ENCODE results near the gene KIF26B.
"Not testable (repeated sequence)": the region's sequence is repeated elsewhere in the genome, so short reads cannot be mapped to it uniquely, and the experiment has no call there.

Gene KIF26B

GRCh38 chr1:245353915-245354775 lies 199.4 kb downstream of the KIF26B start:
- H2BK5ac ChIP-seq (ENCODE audit: low read length), result no peak overlapping the region
- H2BK120ac ChIP-seq (ENCODE audit: low read depth, low read length), result no peak overlapping the region
- no peak overlapping the region for H2AK5ac ChIP-seq (ENCODE audit: low read length)
- H3K56ac ChIP-seq (ENCODE audit: low read length), result no peak overlapping the region
- no peaks in the 10 kb centered on the region for H3K79me2 ChIP-seq (ENCODE audit: control insufficient read depth, insufficient read depth, low read length)
- H3K27me3 ChIP-seq (ENCODE audit: insufficient read depth, low read length, poor library complexity), result no peaks in the 10 kb centered on the region
- no peak overlapping the region for H3K23ac ChIP-seq (ENCODE audit: low read length)
- H3K4me1 ChIP-seq (ENCODE audit: control insufficient read depth, low read depth, low read length), result no peaks in the 10 kb centered on the region
- no peak overlapping the region for H2BK15ac ChIP-seq (replicated peaks; ENCODE audit: low read depth)
- H4K5ac ChIP-seq (ENCODE audit: low read length), result no peak overlapping the region
- H3K36me3 ChIP-seq (ENCODE audit: control insufficient read depth, insufficient read depth, low read length), result no peaks in the 10 kb centered on the region
- no peak overlapping the region for H3K4ac ChIP-seq (ENCODE audit: low read depth, low read length)
- DNase-seq, result no peak
- H3K4me3 ChIP-seq (ENCODE audit: low read length), result no peak overlapping the region
- no peak overlapping the region for H3K9ac ChIP-seq (ENCODE audit: low read length)
- H3K18ac ChIP-seq (ENCODE audit: low read length), result no peak overlapping the region
- H4K8ac ChIP-seq (ENCODE audit: low read depth, low read length), result no peak overlapping the region
- H3K79me1 ChIP-seq (ENCODE audit: low read length), result no peaks in the 10 kb centered on the region
- H3K27ac ChIP-seq (ENCODE audit: low read depth, low read length), result no peak overlapping the region
- H3K4me2 ChIP-seq (ENCODE audit: low read length), result no peak overlapping the region
- no CpG with 5 or more reads among the region's 19 CpGs for WGBS (ENCODE audit: extremely low coverage, insufficient coverage, low lambda C conversion rate)

- H3K9ac ChIP-seq (ENCODE audit: low read length); H2BK120ac ChIP-seq (ENCODE audit: low read depth, low read length); H3K27me3 ChIP-seq (ENCODE audit: insufficient read depth, low read length, poor library complexity): not testable (repeated sequence)
Observed at GRCh38 chr1:245355851-245356630, 201.3 kb downstream of the KIF26B start.

GRCh38 chr1:245356891-245357585 lies 202.3 kb downstream of the KIF26B start:
- no peaks in the 10 kb centered on the region for H3K27me3 ChIP-seq (ENCODE audit: insufficient read depth, low read length, poor library complexity)
- no peak overlapping the region for H3K4me2 ChIP-seq (ENCODE audit: low read length)

More at GRCh38 chr1:245355851-245356630, 201.3 kb downstream of the KIF26B start:
- no CpG with 5 or more reads among the region's 14 CpGs for WGBS (ENCODE audit: extremely low coverage, insufficient coverage, low lambda C conversion rate)
- H3K18ac ChIP-seq (ENCODE audit: low read length); H2BK15ac ChIP-seq (replicated peaks; ENCODE audit: low read depth); H3K23ac ChIP-seq (ENCODE audit: low read length); H3K79me2 ChIP-seq (ENCODE audit: control insufficient read depth, insufficient read depth, low read length); H3K4me1 ChIP-seq (ENCODE audit: control insufficient read depth, low read depth, low read length); H3K4ac ChIP-seq (ENCODE audit: low read depth, low read length); H3K36me3 ChIP-seq (ENCODE audit: control insufficient read depth, insufficient read depth, low read length); H3K4me2 ChIP-seq (ENCODE audit: low read length); H2AK5ac ChIP-seq (ENCODE audit: low read length); H3K27ac ChIP-seq (ENCODE audit: low read depth, low read length); H2BK5ac ChIP-seq (ENCODE audit: low read length); H3K4me3 ChIP-seq (ENCODE audit: low read length); H4K8ac ChIP-seq (ENCODE audit: low read depth, low read length); H3K79me1 ChIP-seq (ENCODE audit: low read length); DNase-seq; H4K5ac ChIP-seq (ENCODE audit: low read length); H3K56ac ChIP-seq (ENCODE audit: low read length): not testable (repeated sequence)

GRCh38 chr1:245359101-245359680 lies 204.4 kb downstream of the KIF26B start:
- DNase-seq; H3K79me2 ChIP-seq (ENCODE audit: control insufficient read depth, insufficient read depth, low read length); H3K79me1 ChIP-seq (ENCODE audit: low read length); H2BK15ac ChIP-seq (replicated peaks; ENCODE audit: low read depth); H2BK5ac ChIP-seq (ENCODE audit: low read length); H3K27me3 ChIP-seq (ENCODE audit: insufficient read depth, low read length, poor library complexity); H3K4me2 ChIP-seq (ENCODE audit: low read length); H3K56ac ChIP-seq (ENCODE audit: low read length); H3K9ac ChIP-seq (ENCODE audit: low read length); H3K27ac ChIP-seq (ENCODE audit: low read depth, low read length); H2AK5ac ChIP-seq (ENCODE audit: low read length); H3K36me3 ChIP-seq (ENCODE audit: control insufficient read depth, insufficient read depth, low read length); H3K4ac ChIP-seq (ENCODE audit: low read depth, low read length); H3K23ac ChIP-seq (ENCODE audit: low read length); H3K4me1 ChIP-seq (ENCODE audit: control insufficient read depth, low read depth, low read length); H4K8ac ChIP-seq (ENCODE audit: low read depth, low read length); H4K5ac ChIP-seq (ENCODE audit: low read length); H3K18ac ChIP-seq (ENCODE audit: low read length); H2BK120ac ChIP-seq (ENCODE audit: low read depth, low read length); H3K4me3 ChIP-seq (ENCODE audit: low read length): not testable (repeated sequence)
- WGBS (ENCODE audit: extremely low coverage, insufficient coverage, low lambda C conversion rate), result no CpG with 5 or more reads among the region's 12 CpGs

More at GRCh38 chr1:245356891-245357585, 202.3 kb downstream of the KIF26B start:
- H2BK120ac ChIP-seq (ENCODE audit: low read depth, low read length), result no peak overlapping the region
- no peak overlapping the region for H3K9ac ChIP-seq (ENCODE audit: low read length)
- no CpG with 5 or more reads among the region's 10 CpGs for WGBS (ENCODE audit: extremely low coverage, insufficient coverage, low lambda C conversion rate)
- no peaks in the 10 kb centered on the region for H3K79me1 ChIP-seq (ENCODE audit: low read length)
- H4K8ac ChIP-seq (ENCODE audit: low read depth, low read length), result no peak overlapping the region
- no peak overlapping the region for H3K56ac ChIP-seq (ENCODE audit: low read length)
- no peak overlapping the region for H2BK15ac ChIP-seq (replicated peaks; ENCODE audit: low read depth)
- H4K5ac ChIP-seq (ENCODE audit: low read length), result no peak overlapping the region
- H3K23ac ChIP-seq (ENCODE audit: low read length), result no peak overlapping the region
- no peak overlapping the region for H2BK5ac ChIP-seq (ENCODE audit: low read length)
- H3K4me3 ChIP-seq (ENCODE audit: low read length), result no peak overlapping the region
- no peak for DNase-seq
- no peak overlapping the region for H3K27ac ChIP-seq (ENCODE audit: low read depth, low read length)
- H3K36me3 ChIP-seq (ENCODE audit: control insufficient read depth, insufficient read depth, low read length), result no peaks in the 10 kb centered on the region
- no peak overlapping the region for H3K18ac ChIP-seq (ENCODE audit: low read length)
- no peaks in the 10 kb centered on the region for H3K79me2 ChIP-seq (ENCODE audit: control insufficient read depth, insufficient read depth, low read length)
- H3K4ac ChIP-seq (ENCODE audit: low read depth, low read length), result no peak overlapping the region
- no peaks in the 10 kb centered on the region for H3K4me1 ChIP-seq (ENCODE audit: control insufficient read depth, low read depth, low read length)
- no peak overlapping the region for H2AK5ac ChIP-seq (ENCODE audit: low read length)

- DNase-seq, result no peak
- Histone ChIP-seq H3K4me3 (ENCODE audit: low read length) (no peak overlapping the region), H3K36me3 (ENCODE audit: control insufficient read depth, insufficient read depth, low read length) (no peaks in the 10 kb centered on the region), H4K8ac (ENCODE audit: low read depth, low read length) (no peak overlapping the region), H2BK15ac (replicated peaks; ENCODE audit: low read depth) (no peak overlapping the region), H3K4me1 (ENCODE audit: control insufficient read depth, low read depth, low read length) (no peaks in the 10 kb centered on the region), H3K79me1 (ENCODE audit: low read length) (no peaks in the 10 kb centered on the region), H3K27me3 (ENCODE audit: insufficient read depth, low read length, poor library complexity) (no peaks in the 10 kb centered on the region), H3K9ac (ENCODE audit: low read length) (no peak overlapping the region), H3K18ac (ENCODE audit: low read length) (no peak overlapping the region), H3K4me2 (ENCODE audit: low read length) (no peak overlapping the region), H3K4ac (ENCODE audit: low read depth, low read length) (no peak overlapping the region), H4K5ac (ENCODE audit: low read length) (no peak overlapping the region), H3K23ac (ENCODE audit: low read length) (no peak overlapping the region), H2BK120ac (ENCODE audit: low read depth, low read length) (no peak overlapping the region), H2AK5ac (ENCODE audit: low read length) (no peak overlapping the region), H3K56ac (ENCODE audit: low read length) (no peak overlapping the region), H2BK5ac (ENCODE audit: low read length) (no peak overlapping the region), H3K79me2 (ENCODE audit: control insufficient read depth, insufficient read depth, low read length) (no peaks in the 10 kb centered on the region), H3K27ac (ENCODE audit: low read depth, low read length) (no peak overlapping the region)
- no CpG with 5 or more reads among the region's 11 CpGs for WGBS (ENCODE audit: extremely low coverage, insufficient coverage, low lambda C conversion rate)
Observed at GRCh38 chr1:245361065-245361464, 206.3 kb downstream of the KIF26B start.

Data from mesendoderm (in vitro differentiated cells).